HEK293T (cell line): ENCODE results near the gene TRIM29.

ENCODE experiments used
- BHLHE40 ChIP-seq: fragments of 450-650 bp; IDR thresholded peaks from 2 replicates; pipeline ENCODE4 v1.6.1; 2016; ENCODE audit warnings: mild to moderate bottlenecking, moderate library complexity, borderline replicate concordance
- CTBP1 ChIP-seq: fragments of 450-650 bp; IDR thresholded peaks from 2 replicates; pipeline ENCODE4 v1.6.1; 2016; ENCODE audit warnings: borderline replicate concordance
- ELF4 ChIP-seq: fragments of 450-650 bp; IDR thresholded peaks from 2 replicates; pipeline ENCODE4 v1.6.1; 2017; ENCODE audit warnings: antibody characterized with exemption
- FOXA1 ChIP-seq: fragments of 450-650 bp; IDR thresholded peaks from 2 replicates; pipeline ENCODE4 v1.6.1; 2016; ENCODE audit warnings: mild to moderate bottlenecking
- FOXK2 ChIP-seq: fragments of 450-650 bp; IDR thresholded peaks from 2 replicates; pipeline ENCODE4 v1.6.1; 2016; ENCODE audit warnings: mild to moderate bottlenecking
- FOXM1 ChIP-seq: fragments of 450-650 bp; IDR thresholded peaks from 2 replicates; pipeline ENCODE4 v1.6.1; 2017; ENCODE audit warnings: mild to moderate bottlenecking, borderline replicate concordance
- HDGF ChIP-seq: fragments of 450-650 bp; IDR thresholded peaks from 2 replicates; pipeline ENCODE4 v1.6.1; 2017; ENCODE audit warnings: antibody characterized with exemption, borderline replicate concordance
- L3MBTL2 ChIP-seq: fragments of 450-650 bp; conservative IDR thresholded peaks from 2 replicates; pipeline ENCODE4 v1.6.1; 2016; ENCODE audit warnings: mild to moderate bottlenecking
- LEF1 ChIP-seq: fragments of 450-650 bp; IDR thresholded peaks from 2 replicates; pipeline ENCODE4 v1.6.1; 2017; ENCODE audit warnings: mild to moderate bottlenecking, borderline replicate concordance
- SP1 ChIP-seq: fragments of 450-650 bp; IDR thresholded peaks from 2 replicates; pipeline ENCODE4 v1.6.1; 2017
- SUZ12 ChIP-seq: fragments of 450-650 bp; IDR thresholded peaks from 2 replicates; pipeline ENCODE4 v1.6.1; 2016; ENCODE audit warnings: mild to moderate bottlenecking
- TARDBP ChIP-seq: fragments of 450-650 bp; IDR thresholded peaks from 2 replicates; pipeline ENCODE4 v1.6.1; 2016

DNA sequence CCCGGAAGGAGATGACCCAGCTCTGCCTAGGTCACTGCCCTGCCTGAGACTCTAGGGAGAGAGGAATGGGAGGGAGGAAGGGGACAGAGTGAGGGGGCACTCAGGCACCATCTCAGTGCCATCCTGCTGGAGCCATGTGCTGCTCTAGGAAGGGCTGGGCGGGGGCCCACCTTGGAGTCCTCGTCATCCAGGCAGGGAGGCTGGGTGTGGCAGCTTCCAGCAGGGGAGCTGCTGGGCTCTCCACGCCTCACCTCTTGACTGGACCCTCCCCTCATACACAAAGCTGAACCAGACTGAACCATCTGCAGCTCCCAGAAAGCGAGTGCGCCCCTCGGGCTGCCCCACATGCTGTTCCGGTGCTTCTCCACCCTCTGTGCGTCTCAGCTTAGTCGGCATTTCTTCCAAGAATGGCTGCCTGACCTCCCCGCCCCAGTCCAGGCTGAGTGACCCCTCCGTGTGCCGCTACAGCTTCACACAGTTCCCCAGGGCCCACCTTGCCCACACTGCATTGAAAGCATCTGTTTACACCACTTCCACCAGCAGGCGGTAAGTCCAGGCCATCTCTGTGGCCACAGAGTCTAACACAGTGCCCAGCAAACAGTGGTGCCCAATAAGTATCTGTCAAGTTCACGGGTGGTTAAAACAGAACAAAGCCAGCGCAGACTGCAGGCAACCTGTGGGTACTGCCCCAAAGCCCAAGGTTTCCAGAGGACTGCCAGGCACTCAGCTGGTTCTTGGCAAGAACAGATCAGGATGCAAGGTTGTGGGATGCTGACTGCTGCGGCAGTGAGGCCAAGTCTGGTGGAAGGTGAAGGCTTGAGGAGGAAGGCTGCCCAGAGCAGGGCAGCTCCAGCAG is 9.4 kb upstream of the TRIM29 start:
- TF ChIP-seq SUZ12, result no peak
- no peak for TF ChIP-seq LEF1
- TF ChIP-seq TARDBP, result no peak
- TF ChIP-seq BHLHE40, result no peak
- no peak for TF ChIP-seq HDGF
- no peak for TF ChIP-seq SP1
- no peak for TF ChIP-seq FOXK2
- TF ChIP-seq CTBP1, result no peak
- no peak for TF ChIP-seq FOXM1
- TF ChIP-seq ELF4, result no peak
- no peak for TF ChIP-seq L3MBTL2
- no peak for TF ChIP-seq FOXA1
